Measurements from ENCODE around the gene ELF2.
"Not testable (repeated sequence)": the region's sequence is repeated elsewhere in the genome, so short reads cannot be mapped to it uniquely, and the experiment has no call there.

The ELF2 gene

GRCh38 chr4:139208404-139208945 is 31.5 kb upstream of the ELF2 start:
- Histone ChIP-seq H3K27ac (ENCODE audit: low read depth, low read length) (no peak overlapping the region), H3K36me3 (ENCODE audit: insufficient read depth, low read length) (no peaks in the 10 kb centered on the region), H3K27me3 (ENCODE audit: insufficient read depth, low read length) (no peaks in the 10 kb centered on the region), H2AFZ (ENCODE audit: low read length, unreplicated experiment) (no peak overlapping the region), H3K79me2 (ENCODE audit: control insufficient read depth, insufficient read depth, low read length, unreplicated experiment) (no peaks in the 10 kb centered on the region), H3K4me1 (ENCODE audit: control insufficient read depth, insufficient read depth, low read length, unreplicated experiment) (no peaks in the 10 kb centered on the region), H3K4me3 (ENCODE audit: low read depth, low read length) (no peak overlapping the region)

GRCh38 chr4:139207873-139208403 is 30.9 kb upstream of the ELF2 start:
- H2AFZ ChIP-seq (ENCODE audit: low read length, unreplicated experiment) = no peak overlapping the region

GRCh38 chr4:139207247-139207646 is 30.2 kb upstream of the ELF2 start:
- no peak overlapping the region for H2AFZ ChIP-seq (ENCODE audit: low read length, unreplicated experiment)

More at GRCh38 chr4:139207873-139208403, 30.9 kb upstream of the ELF2 start:
- Histone ChIP-seq H3K4me1 (ENCODE audit: control insufficient read depth, insufficient read depth, low read length, unreplicated experiment) (no peaks in the 10 kb centered on the region), H3K27me3 (ENCODE audit: insufficient read depth, low read length) (no peaks in the 10 kb centered on the region), H3K27ac (ENCODE audit: low read depth, low read length) (no peak overlapping the region), H3K36me3 (ENCODE audit: insufficient read depth, low read length) (no peaks in the 10 kb centered on the region), H3K4me3 (ENCODE audit: low read depth, low read length) (no peak overlapping the region), H3K79me2 (ENCODE audit: control insufficient read depth, insufficient read depth, low read length, unreplicated experiment) (no peaks in the 10 kb centered on the region)

GRCh38 chr4:139202991-139203390 is 26.0 kb upstream of the ELF2 start:
- Histone ChIP-seq H3K4me1 (ENCODE audit: control insufficient read depth, insufficient read depth, low read length, unreplicated experiment) (no peaks in the 10 kb centered on the region), H3K27ac (ENCODE audit: low read depth, low read length) (no peak overlapping the region), H3K79me2 (ENCODE audit: control insufficient read depth, insufficient read depth, low read length, unreplicated experiment) (no peaks in the 10 kb centered on the region), H3K36me3 (ENCODE audit: insufficient read depth, low read length) (no peaks in the 10 kb centered on the region), H3K27me3 (ENCODE audit: insufficient read depth, low read length) (no peaks in the 10 kb centered on the region), H2AFZ (ENCODE audit: low read length, unreplicated experiment) (no peak overlapping the region), H3K4me3 (ENCODE audit: low read depth, low read length) (no peak overlapping the region)

More at GRCh38 chr4:139207247-139207646, 30.2 kb upstream of the ELF2 start:
- Histone ChIP-seq H3K36me3 (ENCODE audit: insufficient read depth, low read length) (no peaks in the 10 kb centered on the region), H3K4me3 (ENCODE audit: low read depth, low read length) (no peak overlapping the region), H3K27me3 (ENCODE audit: insufficient read depth, low read length) (no peaks in the 10 kb centered on the region), H3K4me1 (ENCODE audit: control insufficient read depth, insufficient read depth, low read length, unreplicated experiment) (no peaks in the 10 kb centered on the region), H3K27ac (ENCODE audit: low read depth, low read length) (no peak overlapping the region), H3K79me2 (ENCODE audit: control insufficient read depth, insufficient read depth, low read length, unreplicated experiment) (no peaks in the 10 kb centered on the region)

GRCh38 chr4:139200506-139200905 is 23.5 kb upstream of the ELF2 start:
- Histone ChIP-seq H3K4me1 (ENCODE audit: control insufficient read depth, insufficient read depth, low read length, unreplicated experiment) (no peaks in the 10 kb centered on the region), H2AFZ (ENCODE audit: low read length, unreplicated experiment) (no peak overlapping the region), H3K27ac (ENCODE audit: low read depth, low read length) (no peak overlapping the region), H3K79me2 (ENCODE audit: control insufficient read depth, insufficient read depth, low read length, unreplicated experiment) (no peaks in the 10 kb centered on the region), H3K27me3 (ENCODE audit: insufficient read depth, low read length) (no peaks in the 10 kb centered on the region), H3K4me3 (ENCODE audit: low read depth, low read length) (no peak overlapping the region), H3K36me3 (ENCODE audit: insufficient read depth, low read length) (no peaks in the 10 kb centered on the region)

- H3K27ac ChIP-seq (ENCODE audit: low read depth, low read length) = no peak overlapping the region
These were observed 23.1 kb upstream of the ELF2 start for GRCh38 chr4:139200102-139200501.

GRCh38 chr4:139197214-139197613 is 20.2 kb upstream of the ELF2 start:
- not testable (repeated sequence) for H3K4me3 ChIP-seq (ENCODE audit: low read depth, low read length); H3K27ac ChIP-seq (ENCODE audit: low read depth, low read length); H2AFZ ChIP-seq (ENCODE audit: low read length, unreplicated experiment); H3K36me3 ChIP-seq (ENCODE audit: insufficient read depth, low read length); H3K4me1 ChIP-seq (ENCODE audit: control insufficient read depth, insufficient read depth, low read length, unreplicated experiment); H3K79me2 ChIP-seq (ENCODE audit: control insufficient read depth, insufficient read depth, low read length, unreplicated experiment); H3K27me3 ChIP-seq (ENCODE audit: insufficient read depth, low read length)

More at GRCh38 chr4:139200102-139200501, 23.1 kb upstream of the ELF2 start:
- no peaks in the 10 kb centered on the region for H3K27me3 ChIP-seq (ENCODE audit: insufficient read depth, low read length)
- no peak overlapping the region for H2AFZ ChIP-seq (ENCODE audit: low read length, unreplicated experiment)
- no peaks in the 10 kb centered on the region for H3K36me3 ChIP-seq (ENCODE audit: insufficient read depth, low read length)
- no peaks in the 10 kb centered on the region for H3K79me2 ChIP-seq (ENCODE audit: control insufficient read depth, insufficient read depth, low read length, unreplicated experiment)
- no peaks in the 10 kb centered on the region for H3K4me1 ChIP-seq (ENCODE audit: control insufficient read depth, insufficient read depth, low read length, unreplicated experiment)
- H3K4me3 ChIP-seq (ENCODE audit: low read depth, low read length) = no peak overlapping the region

GRCh38 chr4:139196462-139196861 is 19.4 kb upstream of the ELF2 start:
- Histone ChIP-seq H3K4me1 (ENCODE audit: control insufficient read depth, insufficient read depth, low read length, unreplicated experiment) (no peaks in the 10 kb centered on the region), H3K27ac (ENCODE audit: low read depth, low read length) (no peak overlapping the region), H3K4me3 (ENCODE audit: low read depth, low read length) (no peak overlapping the region), H2AFZ (ENCODE audit: low read length, unreplicated experiment) (no peak overlapping the region), H3K27me3 (ENCODE audit: insufficient read depth, low read length) (no peaks in the 10 kb centered on the region), H3K79me2 (ENCODE audit: control insufficient read depth, insufficient read depth, low read length, unreplicated experiment) (no peaks in the 10 kb centered on the region), H3K36me3 (ENCODE audit: insufficient read depth, low read length) (no peaks in the 10 kb centered on the region)

GRCh38 chr4:139191373-139191772 is 14.4 kb upstream of the ELF2 start:
- H3K4me1 ChIP-seq (ENCODE audit: control insufficient read depth, insufficient read depth, low read length, unreplicated experiment) = peaks cover 7% of the 10 kb centered on the region
- H3K79me2 ChIP-seq (ENCODE audit: control insufficient read depth, insufficient read depth, low read length, unreplicated experiment) = no peaks in the 10 kb centered on the region
- no peak overlapping the region for H2AFZ ChIP-seq (ENCODE audit: low read length, unreplicated experiment)
- no peaks in the 10 kb centered on the region for H3K27me3 ChIP-seq (ENCODE audit: insufficient read depth, low read length)
- H3K4me3 ChIP-seq (ENCODE audit: low read depth, low read length) = no peak overlapping the region
- no peak overlapping the region for H3K27ac ChIP-seq (ENCODE audit: low read depth, low read length)
- H3K36me3 ChIP-seq (ENCODE audit: insufficient read depth, low read length) = no peaks in the 10 kb centered on the region

- Histone ChIP-seq H3K36me3 (ENCODE audit: insufficient read depth, low read length) (no peaks in the 10 kb centered on the region), H3K4me3 (ENCODE audit: low read depth, low read length) (no peak overlapping the region), H3K4me1 (ENCODE audit: control insufficient read depth, insufficient read depth, low read length, unreplicated experiment) (peaks cover 7% of the 10 kb centered on the region), H3K27ac (ENCODE audit: low read depth, low read length) (no peak overlapping the region), H3K79me2 (ENCODE audit: control insufficient read depth, insufficient read depth, low read length, unreplicated experiment) (no peaks in the 10 kb centered on the region), H2AFZ (ENCODE audit: low read length, unreplicated experiment) (no peak overlapping the region), H3K27me3 (ENCODE audit: insufficient read depth, low read length) (no peaks in the 10 kb centered on the region)
These were observed 13.0 kb upstream of the ELF2 start for GRCh38 chr4:139189972-139190371.

- no peaks in the 10 kb centered on the region for H3K79me2 ChIP-seq (ENCODE audit: control insufficient read depth, insufficient read depth, low read length, unreplicated experiment)
- no peaks in the 10 kb centered on the region for H3K36me3 ChIP-seq (ENCODE audit: insufficient read depth, low read length)
- peaks cover 7% of the 10 kb centered on the region for H3K4me1 ChIP-seq (ENCODE audit: control insufficient read depth, insufficient read depth, low read length, unreplicated experiment)
- no peak overlapping the region for H3K4me3 ChIP-seq (ENCODE audit: low read depth, low read length)
- no peak overlapping the region for H3K27ac ChIP-seq (ENCODE audit: low read depth, low read length)
- no peaks in the 10 kb centered on the region for H3K27me3 ChIP-seq (ENCODE audit: insufficient read depth, low read length)
- no peak overlapping the region for H2AFZ ChIP-seq (ENCODE audit: low read length, unreplicated experiment)
These were observed 12.4 kb upstream of the ELF2 start for GRCh38 chr4:139189417-139189749.
